Esophagus muscularis mucosa (tissue), 4 donors: ENCODE measurements around the gene ADGRA3. TPM values are rescaled to one million over a fixed set of nuclear protein-coding genes. Genes with fewer than 3 reads are reported as not detected.

Experiments used
- DNase-seq: peaks from one replicate; pipeline ENCODE4 v3.0.0-alpha.2; 2017; ENCODE audit errors: extremely low spot score
- H3K27ac ChIP-seq, 4 donors: fragments of 200-600 bp; sonication (generic); replicated peaks in 1 of 4; 1 replicate in 3 of 4; 2 replicates in 1 of 4; pipeline ENCODE4 v1.5.1; 2016 to 2019; ENCODE audit warnings: mild to moderate bottlenecking in 1 of 4
- H3K27me3 ChIP-seq, 4 donors: fragments of 200-600 bp; sonication (generic); one replicate each; pipeline versions ENCODE4 v1.5.1 to v1.6.0; 2016 to 2019
- H3K36me3 ChIP-seq, 4 donors: fragments of 200-600 bp; sonication (generic); one replicate each; pipeline ENCODE4 v1.5.1; 2016 to 2019
- H3K4me1 ChIP-seq, 4 donors: fragments of 200-600 bp; sonication (generic); one replicate each; pipeline ENCODE4 v1.5.1; 2016 to 2019
- H3K4me3 ChIP-seq, 4 donors: fragments of 200-600 bp; sonication (generic); 1 replicate in 2 of 4; 2 replicates in 2 of 4; pipeline ENCODE4 v1.5.1; 2016 to 2019; ENCODE audit warnings: mild to moderate bottlenecking in 4 of 4, moderate library complexity in 1 of 4
- H3K9me3 ChIP-seq, 4 donors: fragments of 200-600 bp; sonication (generic); 1 replicate in 3 of 4; 2 replicates in 1 of 4; pipeline ENCODE4 v1.5.1; 2016 to 2019
- CTCF ChIP-seq, 3 experiments: fragments of 200-600 bp in 2 of 3; fragments of 450-650 bp in 1 of 3; sonication (generic) in 2 of 3; IDR thresholded peaks; one replicate each; pipeline ENCODE4 v1.5.1; 2017 to 2019; ENCODE audit warnings: antibody characterized with exemption in 3 of 3, mild to moderate bottlenecking in 2 of 3, moderate library complexity in 1 of 3
- EP300 ChIP-seq: sonication (generic); formaldehyde crosslinking; IDR thresholded peaks from one replicate; pipeline ENCODE4 v1.6.1; 2017; ENCODE audit warnings: antibody characterized with exemption
- POLR2A ChIP-seq: fragments of 450-650 bp; IDR thresholded peaks from one replicate; pipeline ENCODE4 v1.6.1; 2017; ENCODE audit warnings: antibody characterized with exemption, moderate library complexity, mild to moderate bottlenecking, low read depth
- POLR2AphosphoS5 ChIP-seq, 2 donors: sonication (generic); formaldehyde crosslinking; IDR thresholded peaks; one replicate each; pipeline ENCODE4 v1.6.1; 2017; ENCODE audit warnings: antibody characterized with exemption in 2 of 2
- WGBS: methylation state at CpG from one replicate; pipeline ENCODE4 v1.1.5; 2018; 5-methylcytosine and 5-hydroxymethylcytosine counted together
- intact Hi-C: fragments of 100-400 bp; cut with DNase I; formaldehyde crosslinking; loops from one replicate; pipeline ENCODE4 v1.15.1; 2023
- total RNA-seq, 4 donors: library from RNA; depleted of rRNA; stranded (reverse); fragments of >200 nt; gene quantifications; one replicate each; pipeline versions ENCODE4 v1.1.0 to v1.2.1, GENCODE V29; 2016

The ADGRA3 gene
- total RNA-seq, 4 donors from 2014 or later, result 24.9 to 41.0 (median 35.3) TPM

- intact Hi-C loops, result no loop called here
- Histone ChIP-seq H3K4me3 (no peak overlapping the region), H3K27ac (no peak overlapping the region), H3K4me1 (no peaks in the 10 kb centered on the region), H3K27me3 (no peaks in the 10 kb centered on the region), H3K36me3 (peaks cover 0 to 28% (median 0%) of the 10 kb centered on the region in 4 donors), H3K9me3 (no peaks in the 10 kb centered on the region)
- TF ChIP-seq CTCF (IDR thresholded peaks at IDR 0.05), result no peak
- no peak for TF ChIP-seq POLR2A
- no peak for TF ChIP-seq EP300
- no peak for TF ChIP-seq POLR2AphosphoS5 (IDR thresholded peaks at IDR 0.05)
- 68% methylated on average over 1 of the region's 1 CpG for whole genome bisulfite sequencing
- DNase-seq, result no peak
Observed at GRCh38 chr4:22408474-22408873, 107.4 kb downstream of the ADGRA3 start.

GRCh38 chr4:22407361-22407760 lies 108.5 kb downstream of the ADGRA3 start:
- Histone ChIP-seq H3K36me3 (peaks cover 0 to 28% (median 2%) of the 10 kb centered on the region in 4 donors), H3K9me3 (no peaks in the 10 kb centered on the region), H3K4me3 (no peak overlapping the region), H3K27me3 (no peaks in the 10 kb centered on the region), H3K27ac (no peak overlapping the region), H3K4me1 (no peaks in the 10 kb centered on the region)
- no peak for TF ChIP-seq POLR2A
- no peak for TF ChIP-seq POLR2AphosphoS5 (IDR thresholded peaks at IDR 0.05)
- no peak for TF ChIP-seq EP300
- TF ChIP-seq CTCF (IDR thresholded peaks at IDR 0.05), result no peak
- DNase-seq, result no peak
- intact Hi-C loops, result no loop called here

GRCh38 chr4:22398671-22399070 lies 117.2 kb downstream of the ADGRA3 start:
- H3K36me3 ChIP-seq, result peaks cover 0 to 39% (median 14%) of the 10 kb centered on the region in 4 donors
- no peaks in the 10 kb centered on the region for H3K9me3 ChIP-seq
- 91% methylated on average over 4 of the region's 4 CpGs for WGBS
- no peak for DNase-seq
- H3K27ac ChIP-seq, result no peak overlapping the region
- H3K4me3 ChIP-seq, result no peak overlapping the region
- intact Hi-C loops, result no loop called here
- TF ChIP-seq POLR2A (no peak), CTCF (IDR thresholded peaks at IDR 0.05) (no peak), POLR2AphosphoS5 (IDR thresholded peaks at IDR 0.05) (no peak), EP300 (no peak)
- no peaks in the 10 kb centered on the region for H3K27me3 ChIP-seq
- H3K4me1 ChIP-seq, result no peaks in the 10 kb centered on the region

GRCh38 chr4:22391551-22391950 lies 124.3 kb downstream of the ADGRA3 start:
- Histone ChIP-seq H3K27ac (no peak overlapping the region), H3K4me3 (no peak overlapping the region), H3K9me3 (no peaks in the 10 kb centered on the region), H3K36me3 (peaks cover 7 to 19% (median 10%) of the 10 kb centered on the region in 4 donors), H3K4me1 (peaks cover 0 to 14% (median 7%) of the 10 kb centered on the region in 4 donors), H3K27me3 (no peaks in the 10 kb centered on the region)
- TF ChIP-seq CTCF (IDR thresholded peaks at IDR 0.05) (no peak), EP300 (no peak), POLR2AphosphoS5 (IDR thresholded peaks at IDR 0.05) (no peak), POLR2A (no peak)
- DNase-seq, result no peak
- intact Hi-C loops, result no loop called here
- 84% methylated on average over 3 of the region's 3 CpGs for WGBS

GRCh38 chr4:22389240-22389870 lies 126.5 kb downstream of the ADGRA3 start:
- Histone ChIP-seq H3K9me3 (no peaks in the 10 kb centered on the region), H3K27me3 (no peaks in the 10 kb centered on the region), H3K4me3 (no peak overlapping the region), H3K4me1 (peaks cover 0 to 14% (median 7%) of the 10 kb centered on the region in 4 donors), H3K27ac (no peak overlapping the region), H3K36me3 (peaks cover 7 to 19% (median 10%) of the 10 kb centered on the region in 4 donors)
- no peak for DNase-seq
- 33% methylated on average over 3 of the region's 3 CpGs for WGBS
- TF ChIP-seq CTCF (IDR thresholded peaks at IDR 0.05) (peak; percentile 62 to 75 (median 71)), POLR2A (no peak)
- intact Hi-C loops, result loop anchor here (2.0 kb wide), 1 partner anchor 601 kb away; no protein-coding TSS in a partner anchor
